AG04450 (cell line): ENCODE measurements around the gene HAL. TPM values are rescaled to one million over a fixed set of nuclear protein-coding genes. Genes with fewer than 3 reads are reported as not detected.

Source experiments
- CTCF ChIA-PET: fragments of 300-600, 350-600 bp; formaldehyde crosslinking; extraction: SDS; loops from one replicate; lab custom pipeline; 2022; ENCODE audit warnings: antibody characterized with exemption, inconsistent platforms; lab: Charles Lee
- POLR2A ChIA-PET: fragments of 350-600 bp; formaldehyde crosslinking; extraction: SDS; loops from one replicate; lab custom pipeline; 2021; ENCODE audit warnings: antibody characterized with exemption, inconsistent platforms; lab: Yijun Ruan, JAX
- DNase-seq: peaks from one replicate; pipeline ENCODE4 v3.0.0-alpha.2; 2011; ENCODE audit warnings: low read depth, low spot score
- H3K27ac ChIP-seq: one replicate; pipeline ENCODE4 v1.5.1; 2012; ENCODE audit warnings: low read depth, low read length, control low read depth
- H3K27me3 ChIP-seq: one replicate; pipeline ENCODE4 v1.6.0; 2012; ENCODE audit warnings: low read length; ENCODE audit not compliant: control insufficient read depth, insufficient read depth
- H3K4me3 ChIP-seq: 2 replicates; pipeline ENCODE4 v1.5.1; 2011; ENCODE audit warnings: mild to moderate bottlenecking, low read depth, low read length, control low read depth
- H3K9me3 ChIP-seq: 2 replicates; pipeline ENCODE4 v1.5.1; 2012; ENCODE audit warnings: low read length; ENCODE audit not compliant: control insufficient read depth, insufficient read depth
- CTCF ChIP-seq: IDR thresholded peaks from 2 replicates; pipeline ENCODE4 v1.5.1; 2011; ENCODE audit warnings: low read depth, low read length, control low read depth, inconsistent platforms
- polyA minus RNA-seq: library from RNA; depleted of rRNA, polyadenylated mRNA; stranded (reverse); fragments of >200 nt; gene quantifications from 2 replicates; pipeline ENCODE4 v1.2.3, GENCODE V29; 2011; rRNA and poly(A)+ RNA removed
- polyA plus RNA-seq: library from polyadenylated mRNA; depleted of rRNA; stranded (reverse); fragments of >200 nt; gene quantifications from 2 replicates; pipeline ENCODE4 v1.2.3, GENCODE V29; 2011; rRNA removed

The HAL gene
- polyA plus RNA-seq, result 0.02 and 0.06 TPM in 2 replicates
- polyA minus RNA-seq, result 0.17 TPM in 1 of 2 replicates, not detected in the other

- H3K27ac ChIP-seq, result no peak within 1 kb of the TSS
- no peak within 1 kb of the TSS for H3K4me3 ChIP-seq
- ChIA-PET CTCF (interaction anchor here (0.6 to 1.1 kb wide), 3 partner anchors 77 to 1428 kb away, joined by 3 to 5 read pairs (median 3); no protein-coding TSS in a partner anchor), POLR2A (no interaction called here)
- H3K9me3 ChIP-seq, result peaks cover 4% of the 10 kb centered on the region; the same call in 1 of the 2 replicates
- peaks cover 9% of the 10 kb centered on the region for H3K27me3 ChIP-seq
- no peak for DNase-seq
- no peak for TF ChIP-seq CTCF
These were observed at the start of gene HAL for GRCh38 chr12:95996034-95996658. Gene HAL (minus strand): TSS chr12:95996344. CDS start chr12:95995910, 434 bp downstream.

GRCh38 chr12:96045566-96045965, 49.4 kb upstream of the HAL start:
- ChIA-PET POLR2A (no interaction called here), CTCF (no interaction called here)
- Histone ChIP-seq H3K4me3 (no peak overlapping the region), H3K9me3 (no peaks in the 10 kb centered on the region), H3K27ac (no peak overlapping the region), H3K27me3 (no peaks in the 10 kb centered on the region)
- DNase-seq, result no peak
- TF ChIP-seq CTCF, result no peak

GRCh38 chr12:96044943-96045290, 48.8 kb upstream of the HAL start:
- Histone ChIP-seq H3K27ac (peak overlapping the region; percentile 65), H3K27me3 (no peaks in the 10 kb centered on the region), H3K4me3 (no peak overlapping the region), H3K9me3 (no peaks in the 10 kb centered on the region)
- CTCF ChIA-PET, result no interaction called here
- POLR2A ChIA-PET, result interaction anchor here (1.5 kb wide), 1 partner anchor 9 kb away, joined by 4 read pairs; the partner anchor contains the start of gene LTA4H
- no peak for DNase-seq
- TF ChIP-seq CTCF, result no peak

DNA sequence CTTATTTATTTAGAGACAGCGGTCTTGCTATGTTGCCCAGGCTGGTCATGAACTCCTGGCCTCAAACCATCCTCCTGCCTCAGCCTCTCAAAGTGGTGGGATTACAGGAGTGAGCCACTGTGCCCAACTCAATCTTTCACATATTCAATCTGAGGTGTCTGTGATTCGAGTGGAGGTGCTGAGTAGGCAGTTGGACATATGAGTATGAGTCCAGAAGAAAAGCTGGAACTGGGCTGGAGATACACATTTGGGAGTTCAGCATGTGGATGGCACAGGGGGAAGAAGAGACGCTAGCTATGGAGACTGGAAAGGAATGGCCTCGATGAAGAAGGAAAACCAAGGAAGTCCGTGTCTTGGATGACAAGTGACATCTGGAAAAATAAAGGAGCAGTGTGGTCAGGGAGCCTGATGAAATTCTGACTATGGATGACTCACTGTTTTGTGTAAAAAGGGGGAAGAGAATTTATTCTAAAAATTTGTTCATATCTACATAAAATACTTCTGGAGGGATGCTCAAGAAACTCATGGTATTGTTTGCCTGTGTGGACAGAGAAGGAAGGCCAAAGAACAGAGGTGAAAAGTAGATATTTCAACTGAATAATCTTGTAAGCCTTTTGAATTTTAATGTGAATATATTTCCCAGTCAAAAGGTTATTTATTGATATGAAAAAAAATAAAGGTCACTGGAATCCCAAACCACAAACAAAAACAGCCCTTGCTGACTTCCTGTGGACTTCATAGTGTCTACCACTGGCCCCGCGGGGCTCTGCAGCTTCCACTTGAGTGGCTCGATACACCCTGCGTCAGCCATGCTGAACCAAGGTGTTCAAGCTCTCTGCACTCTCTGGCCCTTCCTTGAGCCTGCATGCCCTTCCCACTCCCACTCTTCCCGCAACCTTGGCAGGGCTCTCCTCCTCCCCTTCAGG, 48.1 kb upstream of the HAL start:
- Histone ChIP-seq H3K27ac (peak overlapping the region; percentile 65), H3K9me3 (no peaks in the 10 kb centered on the region), H3K4me3 (no peak overlapping the region), H3K27me3 (no peaks in the 10 kb centered on the region)
- ChIA-PET POLR2A (interaction anchor here (1.5 kb wide), 1 partner anchor 9 kb away, joined by 4 read pairs; the partner anchor contains the start of gene LTA4H), CTCF (interaction anchor here (0.5 kb wide), 1 partner anchor 438 kb away, joined by 5 read pairs; no protein-coding TSS in a partner anchor)
- no peak for TF ChIP-seq CTCF
- DNase-seq, result peak; percentile 39
